ENCODE data around the gene SAMD11. TPM values are rescaled to one million over a fixed set of nuclear protein-coding genes. Genes with fewer than 3 reads are reported as not detected.

The SAMD11 gene
- total RNA-seq, 1 experiment from 2014 or later = 2.3 TPM

DNA sequence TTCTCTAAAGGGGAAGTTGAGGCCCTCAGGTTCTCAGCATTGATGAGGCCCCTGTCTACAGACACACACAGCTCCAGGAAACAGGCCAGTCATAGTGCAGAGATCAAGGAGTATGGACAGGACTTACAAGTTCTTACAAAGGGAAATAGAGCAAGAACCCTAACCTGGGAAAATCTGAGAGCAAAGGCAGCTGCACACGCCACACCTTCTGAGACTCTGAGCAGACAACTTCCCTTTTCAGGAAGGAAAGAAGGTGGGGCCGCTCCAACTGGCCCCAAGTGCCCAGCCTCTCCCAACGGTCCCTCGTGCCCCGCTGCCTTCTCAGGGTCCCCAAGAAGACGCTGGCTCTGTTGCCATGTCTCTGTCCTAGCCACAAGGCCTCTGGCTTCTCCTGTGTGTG lies 31.8 kb downstream of the SAMD11 start:
- no peak for TF ChIP-seq ZNF396 (CRISPR knock-in tag; IDR thresholded peaks at IDR 0.05; ENCODE audit: borderline replicate concordance)
- TF ChIP-seq, protein P1, sequence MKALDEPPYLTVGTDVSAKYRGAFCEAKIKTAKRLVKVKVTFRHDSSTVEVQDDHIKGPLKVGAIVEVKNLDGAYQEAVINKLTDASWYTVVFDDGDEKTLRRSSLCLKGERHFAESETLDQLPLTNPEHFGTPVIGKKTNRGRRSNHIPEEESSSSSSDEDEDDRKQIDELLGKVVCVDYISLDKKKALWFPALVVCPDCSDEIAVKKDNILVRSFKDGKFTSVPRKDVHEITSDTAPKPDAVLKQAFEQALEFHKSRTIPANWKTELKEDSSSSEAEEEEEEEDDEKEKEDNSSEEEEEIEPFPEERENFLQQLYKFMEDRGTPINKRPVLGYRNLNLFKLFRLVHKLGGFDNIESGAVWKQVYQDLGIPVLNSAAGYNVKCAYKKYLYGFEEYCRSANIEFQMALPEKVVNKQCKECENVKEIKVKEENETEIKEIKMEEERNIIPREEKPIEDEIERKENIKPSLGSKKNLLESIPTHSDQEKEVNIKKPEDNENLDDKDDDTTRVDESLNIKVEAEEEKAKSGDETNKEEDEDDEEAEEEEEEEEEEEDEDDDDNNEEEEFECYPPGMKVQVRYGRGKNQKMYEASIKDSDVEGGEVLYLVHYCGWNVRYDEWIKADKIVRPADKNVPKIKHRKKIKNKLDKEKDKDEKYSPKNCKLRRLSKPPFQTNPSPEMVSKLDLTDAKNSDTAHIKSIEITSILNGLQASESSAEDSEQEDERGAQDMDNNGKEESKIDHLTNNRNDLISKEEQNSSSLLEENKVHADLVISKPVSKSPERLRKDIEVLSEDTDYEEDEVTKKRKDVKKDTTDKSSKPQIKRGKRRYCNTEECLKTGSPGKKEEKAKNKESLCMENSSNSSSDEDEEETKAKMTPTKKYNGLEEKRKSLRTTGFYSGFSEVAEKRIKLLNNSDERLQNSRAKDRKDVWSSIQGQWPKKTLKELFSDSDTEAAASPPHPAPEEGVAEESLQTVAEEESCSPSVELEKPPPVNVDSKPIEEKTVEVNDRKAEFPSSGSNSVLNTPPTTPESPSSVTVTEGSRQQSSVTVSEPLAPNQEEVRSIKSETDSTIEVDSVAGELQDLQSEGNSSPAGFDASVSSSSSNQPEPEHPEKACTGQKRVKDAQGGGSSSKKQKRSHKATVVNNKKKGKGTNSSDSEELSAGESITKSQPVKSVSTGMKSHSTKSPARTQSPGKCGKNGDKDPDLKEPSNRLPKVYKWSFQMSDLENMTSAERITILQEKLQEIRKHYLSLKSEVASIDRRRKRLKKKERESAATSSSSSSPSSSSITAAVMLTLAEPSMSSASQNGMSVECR (CRISPR knock-in tag; IDR thresholded peaks at IDR 0.05; ENCODE audit: borderline replicate concordance) = no peak
- TF ChIP-seq ZNF232 (CRISPR knock-in tag; IDR thresholded peaks at IDR 0.05) = no peak
- TF ChIP-seq FOXP1 (CRISPR knock-in tag; IDR thresholded peaks at IDR 0.05; ENCODE audit: borderline replicate concordance) = no peak
- TF ChIP-seq JAZF1 (CRISPR knock-in tag; IDR thresholded peaks at IDR 0.05) = no peak
- TF ChIP-seq, protein P2, sequence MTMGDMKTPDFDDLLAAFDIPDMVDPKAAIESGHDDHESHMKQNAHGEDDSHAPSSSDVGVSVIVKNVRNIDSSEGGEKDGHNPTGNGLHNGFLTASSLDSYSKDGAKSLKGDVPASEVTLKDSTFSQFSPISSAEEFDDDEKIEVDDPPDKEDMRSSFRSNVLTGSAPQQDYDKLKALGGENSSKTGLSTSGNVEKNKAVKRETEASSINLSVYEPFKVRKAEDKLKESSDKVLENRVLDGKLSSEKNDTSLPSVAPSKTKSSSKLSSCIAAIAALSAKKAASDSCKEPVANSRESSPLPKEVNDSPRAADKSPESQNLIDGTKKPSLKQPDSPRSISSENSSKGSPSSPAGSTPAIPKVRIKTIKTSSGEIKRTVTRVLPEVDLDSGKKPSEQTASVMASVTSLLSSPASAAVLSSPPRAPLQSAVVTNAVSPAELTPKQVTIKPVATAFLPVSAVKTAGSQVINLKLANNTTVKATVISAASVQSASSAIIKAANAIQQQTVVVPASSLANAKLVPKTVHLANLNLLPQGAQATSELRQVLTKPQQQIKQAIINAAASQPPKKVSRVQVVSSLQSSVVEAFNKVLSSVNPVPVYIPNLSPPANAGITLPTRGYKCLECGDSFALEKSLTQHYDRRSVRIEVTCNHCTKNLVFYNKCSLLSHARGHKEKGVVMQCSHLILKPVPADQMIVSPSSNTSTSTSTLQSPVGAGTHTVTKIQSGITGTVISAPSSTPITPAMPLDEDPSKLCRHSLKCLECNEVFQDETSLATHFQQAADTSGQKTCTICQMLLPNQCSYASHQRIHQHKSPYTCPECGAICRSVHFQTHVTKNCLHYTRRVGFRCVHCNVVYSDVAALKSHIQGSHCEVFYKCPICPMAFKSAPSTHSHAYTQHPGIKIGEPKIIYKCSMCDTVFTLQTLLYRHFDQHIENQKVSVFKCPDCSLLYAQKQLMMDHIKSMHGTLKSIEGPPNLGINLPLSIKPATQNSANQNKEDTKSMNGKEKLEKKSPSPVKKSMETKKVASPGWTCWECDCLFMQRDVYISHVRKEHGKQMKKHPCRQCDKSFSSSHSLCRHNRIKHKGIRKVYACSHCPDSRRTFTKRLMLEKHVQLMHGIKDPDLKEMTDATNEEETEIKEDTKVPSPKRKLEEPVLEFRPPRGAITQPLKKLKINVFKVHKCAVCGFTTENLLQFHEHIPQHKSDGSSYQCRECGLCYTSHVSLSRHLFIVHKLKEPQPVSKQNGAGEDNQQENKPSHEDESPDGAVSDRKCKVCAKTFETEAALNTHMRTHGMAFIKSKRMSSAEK (CRISPR knock-in tag; IDR thresholded peaks at IDR 0.05; ENCODE audit: borderline replicate concordance) = no peak
- no peak for TF ChIP-seq RELA (CRISPR knock-in tag; IDR thresholded peaks at IDR 0.05; ENCODE audit: borderline replicate concordance)
- TF ChIP-seq ZNF416 (CRISPR knock-in tag; IDR thresholded peaks at IDR 0.05) = no peak
- TF ChIP-seq, protein P3, sequence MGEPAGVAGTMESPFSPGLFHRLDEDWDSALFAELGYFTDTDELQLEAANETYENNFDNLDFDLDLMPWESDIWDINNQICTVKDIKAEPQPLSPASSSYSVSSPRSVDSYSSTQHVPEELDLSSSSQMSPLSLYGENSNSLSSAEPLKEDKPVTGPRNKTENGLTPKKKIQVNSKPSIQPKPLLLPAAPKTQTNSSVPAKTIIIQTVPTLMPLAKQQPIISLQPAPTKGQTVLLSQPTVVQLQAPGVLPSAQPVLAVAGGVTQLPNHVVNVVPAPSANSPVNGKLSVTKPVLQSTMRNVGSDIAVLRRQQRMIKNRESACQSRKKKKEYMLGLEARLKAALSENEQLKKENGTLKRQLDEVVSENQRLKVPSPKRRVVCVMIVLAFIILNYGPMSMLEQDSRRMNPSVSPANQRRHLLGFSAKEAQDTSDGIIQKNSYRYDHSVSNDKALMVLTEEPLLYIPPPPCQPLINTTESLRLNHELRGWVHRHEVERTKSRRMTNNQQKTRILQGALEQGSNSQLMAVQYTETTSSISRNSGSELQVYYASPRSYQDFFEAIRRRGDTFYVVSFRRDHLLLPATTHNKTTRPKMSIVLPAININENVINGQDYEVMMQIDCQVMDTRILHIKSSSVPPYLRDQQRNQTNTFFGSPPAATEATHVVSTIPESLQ (CRISPR knock-in tag; IDR thresholded peaks at IDR 0.05) = no peak
- Mint-ChIP-seq H3K36me3 (peaks cover 35% of the 10 kb centered on the region), H3K4me3 (no peak overlapping the region), H3K4me1 (peaks cover 11% of the 10 kb centered on the region), H3K27me3 (ENCODE audit: low read depth) (peaks cover 9% of the 10 kb centered on the region), H3K27ac (no peak overlapping the region), H3K9me3 (no peaks in the 10 kb centered on the region)
- CTCF ChIA-PET = no interaction called here
- ATAC-seq = no peak
- DNase-seq (ENCODE audit: low spot score) = no peak
- POLR2A ChIA-PET = no interaction called here

DNA sequence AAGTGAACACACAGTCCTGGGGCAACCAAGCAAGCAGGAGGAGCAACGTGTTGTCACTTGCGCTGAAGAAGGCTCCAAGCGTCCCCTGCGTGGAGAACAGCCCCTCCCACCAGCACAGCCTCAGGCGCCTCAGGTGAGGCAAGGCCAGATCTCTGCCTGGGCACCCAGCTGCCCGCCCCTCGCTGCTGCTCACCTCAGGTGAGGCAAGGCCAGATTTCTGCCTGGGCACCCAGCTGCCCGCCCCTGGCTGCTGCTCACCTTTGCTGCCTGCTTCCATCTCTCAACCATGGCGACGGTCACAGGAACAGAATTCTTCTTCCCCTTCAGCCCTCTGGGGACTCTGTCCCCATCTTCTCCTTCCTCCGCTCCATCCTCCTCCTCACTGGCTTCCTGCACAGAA lies 32.9 kb downstream of the SAMD11 start:
- ChIA-PET POLR2A (no interaction called here), CTCF (no interaction called here)
- H3K4me3 Mint-ChIP-seq = no peak overlapping the region
- H3K27ac Mint-ChIP-seq = no peak overlapping the region
- peaks cover 9% of the 10 kb centered on the region for H3K27me3 Mint-ChIP-seq (ENCODE audit: low read depth)
- no peaks in the 10 kb centered on the region for H3K9me3 Mint-ChIP-seq
- H3K36me3 Mint-ChIP-seq = peaks cover 26% of the 10 kb centered on the region
- ATAC-seq = no peak
- DNase-seq (ENCODE audit: low spot score) = no peak
- H3K4me1 Mint-ChIP-seq = peaks cover 14% of the 10 kb centered on the region
- TF ChIP-seq CREM (CRISPR knock-in tag; IDR thresholded peaks at IDR 0.05) (no peak), ZNF219 (CRISPR knock-in tag; IDR thresholded peaks at IDR 0.05; ENCODE audit: borderline replicate concordance) (no peak), RELA (CRISPR knock-in tag; IDR thresholded peaks at IDR 0.05; ENCODE audit: borderline replicate concordance) (no peak), NR2C2 (CRISPR knock-in tag; IDR thresholded peaks at IDR 0.05) (no peak), HMGA2 (CRISPR knock-in tag; IDR thresholded peaks at IDR 0.05) (no peak)
- TF ChIP-seq, protein P4, sequence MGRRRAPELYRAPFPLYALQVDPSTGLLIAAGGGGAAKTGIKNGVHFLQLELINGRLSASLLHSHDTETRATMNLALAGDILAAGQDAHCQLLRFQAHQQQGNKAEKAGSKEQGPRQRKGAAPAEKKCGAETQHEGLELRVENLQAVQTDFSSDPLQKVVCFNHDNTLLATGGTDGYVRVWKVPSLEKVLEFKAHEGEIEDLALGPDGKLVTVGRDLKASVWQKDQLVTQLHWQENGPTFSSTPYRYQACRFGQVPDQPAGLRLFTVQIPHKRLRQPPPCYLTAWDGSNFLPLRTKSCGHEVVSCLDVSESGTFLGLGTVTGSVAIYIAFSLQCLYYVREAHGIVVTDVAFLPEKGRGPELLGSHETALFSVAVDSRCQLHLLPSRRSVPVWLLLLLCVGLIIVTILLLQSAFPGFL (CRISPR knock-in tag; IDR thresholded peaks at IDR 0.05; ENCODE audit: borderline replicate concordance) = no peak
- TF ChIP-seq, protein P1 (CRISPR knock-in tag; IDR thresholded peaks at IDR 0.05; ENCODE audit: borderline replicate concordance) = no peak
- TF ChIP-seq, protein P5, sequence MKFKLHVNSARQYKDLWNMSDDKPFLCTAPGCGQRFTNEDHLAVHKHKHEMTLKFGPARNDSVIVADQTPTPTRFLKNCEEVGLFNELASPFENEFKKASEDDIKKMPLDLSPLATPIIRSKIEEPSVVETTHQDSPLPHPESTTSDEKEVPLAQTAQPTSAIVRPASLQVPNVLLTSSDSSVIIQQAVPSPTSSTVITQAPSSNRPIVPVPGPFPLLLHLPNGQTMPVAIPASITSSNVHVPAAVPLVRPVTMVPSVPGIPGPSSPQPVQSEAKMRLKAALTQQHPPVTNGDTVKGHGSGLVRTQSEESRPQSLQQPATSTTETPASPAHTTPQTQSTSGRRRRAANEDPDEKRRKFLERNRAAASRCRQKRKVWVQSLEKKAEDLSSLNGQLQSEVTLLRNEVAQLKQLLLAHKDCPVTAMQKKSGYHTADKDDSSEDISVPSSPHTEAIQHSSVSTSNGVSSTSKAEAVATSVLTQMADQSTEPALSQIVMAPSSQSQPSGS (CRISPR knock-in tag; IDR thresholded peaks at IDR 0.05; ENCODE audit: borderline replicate concordance, low read depth) = no peak
